Cardiac muscle cell (in vitro differentiated cells and primary cell): ENCODE data around the gene FHOD3. TPM values are rescaled to one million over a fixed set of nuclear protein-coding genes. Genes with fewer than 3 reads are reported as not detected.
A peak's percentile ranks its signal among the peaks of the same experiment; 100 is the strongest.

Experiments used
- DNase-seq, 2 donors: peaks; one replicate each; pipeline versions ENCODE4 v3.0.0 to v3.0.0-alpha.2; 2010 to 2017; ENCODE audit warnings: low read depth in 1 of 2, low spot score in 1 of 2
- H3K27ac ChIP-seq: fragments of 200-600 bp; sonication (generic); 2 replicates; pipeline ENCODE4 v1.5.1; 2016
- H3K27me3 ChIP-seq: fragments of 200-600 bp; sonication (generic); 2 replicates; pipeline ENCODE4 v1.6.0; 2016; ENCODE audit warnings: control low read depth
- H3K36me3 ChIP-seq: fragments of 200-600 bp; sonication (generic); 2 replicates; pipeline ENCODE4 v1.5.1; 2016; ENCODE audit warnings: control low read depth
- H3K4me1 ChIP-seq: fragments of 200-600 bp; sonication (generic); 2 replicates; pipeline ENCODE4 v1.8.1; 2017; ENCODE audit warnings: low read depth, mild to moderate bottlenecking, mixed run types
- H3K4me3 ChIP-seq: fragments of 200-600 bp; sonication (generic); 2 replicates; pipeline ENCODE4 v1.5.1; 2016; ENCODE audit warnings: mild to moderate bottlenecking
- H3K9me3 ChIP-seq: fragments of 200-600 bp; sonication (generic); 2 replicates; pipeline ENCODE4 v1.5.1; 2017; ENCODE audit warnings: low read depth, mild to moderate bottlenecking, control low read depth
- polyA plus RNA-seq: library from polyadenylated mRNA; unstranded; fragments of >200 nt; fragmentation: Nextera tagmentation; extraction: Ambion mirVana; gene quantifications from 2 replicates; pipeline ENCODE4 v1.2.1, GENCODE V29; 2016
- total RNA-seq: library from RNA; depleted of rRNA; stranded (reverse); fragments of >200 nt; gene quantifications from 2 replicates; pipeline ENCODE4 v1.2.3, GENCODE V29; 2016
- TF ChIP-seq, protein P1 (sequence below): IDR thresholded peaks from 2 replicates; pipeline ENCODE4 v1.5.1; 2012; ENCODE audit warnings: low read depth, mild to moderate bottlenecking, low read length

The FHOD3 gene
- total and polyA plus RNA-seq, 2 experiments from 2014 or later, result 127 to 347 TPM

DNA sequence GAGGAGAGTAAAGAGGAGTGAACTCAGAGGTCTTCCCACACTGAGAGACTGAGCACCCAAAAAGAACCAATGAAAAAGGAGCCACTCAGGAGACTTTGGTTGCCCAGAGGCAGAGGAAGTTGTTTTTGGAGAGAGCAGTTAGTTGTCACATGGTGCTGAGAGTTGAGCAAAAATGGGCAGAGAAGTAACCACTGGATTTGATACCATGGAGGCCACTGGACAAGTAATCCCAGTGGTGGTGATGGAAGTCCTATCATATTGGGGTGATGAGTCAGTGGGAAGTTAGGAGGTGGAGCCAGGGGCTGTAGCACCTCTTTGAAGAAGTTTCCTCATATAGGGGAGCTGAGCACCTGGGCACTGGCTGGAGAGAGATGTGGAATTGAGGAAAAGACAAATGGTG, 295.5 kb downstream of the FHOD3 start:
- Histone ChIP-seq H3K36me3 (peaks cover 7% of the 10 kb centered on the region), H3K4me3 (no peak overlapping the region), H3K27ac (no peak overlapping the region), H3K4me1 (peaks cover 13% of the 10 kb centered on the region), H3K9me3 (no peaks in the 10 kb centered on the region), H3K27me3 (no peaks in the 10 kb centered on the region)
- peak in 1 of 2 donors; percentile 18 for DNase-seq
- TF ChIP-seq, protein P1, sequence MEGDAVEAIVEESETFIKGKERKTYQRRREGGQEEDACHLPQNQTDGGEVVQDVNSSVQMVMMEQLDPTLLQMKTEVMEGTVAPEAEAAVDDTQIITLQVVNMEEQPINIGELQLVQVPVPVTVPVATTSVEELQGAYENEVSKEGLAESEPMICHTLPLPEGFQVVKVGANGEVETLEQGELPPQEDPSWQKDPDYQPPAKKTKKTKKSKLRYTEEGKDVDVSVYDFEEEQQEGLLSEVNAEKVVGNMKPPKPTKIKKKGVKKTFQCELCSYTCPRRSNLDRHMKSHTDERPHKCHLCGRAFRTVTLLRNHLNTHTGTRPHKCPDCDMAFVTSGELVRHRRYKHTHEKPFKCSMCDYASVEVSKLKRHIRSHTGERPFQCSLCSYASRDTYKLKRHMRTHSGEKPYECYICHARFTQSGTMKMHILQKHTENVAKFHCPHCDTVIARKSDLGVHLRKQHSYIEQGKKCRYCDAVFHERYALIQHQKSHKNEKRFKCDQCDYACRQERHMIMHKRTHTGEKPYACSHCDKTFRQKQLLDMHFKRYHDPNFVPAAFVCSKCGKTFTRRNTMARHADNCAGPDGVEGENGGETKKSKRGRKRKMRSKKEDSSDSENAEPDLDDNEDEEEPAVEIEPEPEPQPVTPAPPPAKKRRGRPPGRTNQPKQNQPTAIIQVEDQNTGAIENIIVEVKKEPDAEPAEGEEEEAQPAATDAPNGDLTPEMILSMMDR, result no peak

DNA sequence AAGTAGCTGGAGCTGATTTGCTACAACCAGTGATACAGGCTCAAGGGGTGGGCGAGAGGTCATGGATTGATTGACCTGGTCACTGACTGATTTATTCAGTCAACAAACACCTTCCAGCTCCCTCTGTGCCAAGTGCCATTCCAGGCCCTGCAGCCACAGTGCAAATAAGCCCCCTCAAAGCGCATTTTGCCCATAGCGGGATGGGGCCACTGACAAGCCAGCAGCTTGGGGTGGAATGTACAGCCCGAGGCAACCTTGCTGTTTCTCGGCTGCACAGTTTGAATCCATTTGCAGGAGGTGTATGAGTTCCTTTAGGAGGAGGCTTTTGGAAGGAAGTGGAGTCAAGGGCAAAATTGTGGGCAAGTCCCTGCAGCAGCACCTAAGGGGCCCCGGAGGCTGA, 296.1 kb downstream of the FHOD3 start:
- Histone ChIP-seq H3K27ac (peak overlapping the region; percentile 6), H3K9me3 (no peaks in the 10 kb centered on the region), H3K4me3 (no peak overlapping the region), H3K27me3 (no peaks in the 10 kb centered on the region), H3K4me1 (peaks cover 7% of the 10 kb centered on the region), H3K36me3 (peaks cover 9% of the 10 kb centered on the region)
- no peak for DNase-seq
- TF ChIP-seq, protein P1, result no peak

DNA sequence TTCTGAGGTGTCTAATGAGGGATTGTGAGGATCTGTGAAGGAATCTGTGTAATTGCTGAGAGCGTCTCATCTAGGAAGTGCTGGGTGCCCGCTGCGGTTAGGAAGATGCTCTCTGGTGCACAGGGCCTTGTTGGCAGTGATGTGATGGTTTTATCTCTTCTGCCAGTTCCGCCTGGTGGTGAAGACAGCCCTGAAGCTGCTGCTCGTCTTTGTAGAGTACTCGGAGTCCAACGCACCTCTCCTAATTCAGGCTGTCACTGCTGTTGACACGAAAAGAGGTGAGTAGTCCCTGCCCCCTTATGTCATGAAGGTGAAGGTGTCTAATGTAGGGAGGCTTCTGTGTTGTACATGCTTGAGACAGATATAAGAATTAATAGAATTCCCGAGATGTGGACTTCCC, 297.1 kb downstream of the FHOD3 start:
- H3K9me3 ChIP-seq, result no peaks in the 10 kb centered on the region
- H3K27me3 ChIP-seq, result no peaks in the 10 kb centered on the region
- no peaks in the 10 kb centered on the region for H3K4me1 ChIP-seq
- H3K36me3 ChIP-seq, result peaks cover 10% of the 10 kb centered on the region
- no peak overlapping the region for H3K27ac ChIP-seq
- TF ChIP-seq, protein P1, result no peak
- DNase-seq, result no peak
- H3K4me3 ChIP-seq, result no peak overlapping the region

DNA sequence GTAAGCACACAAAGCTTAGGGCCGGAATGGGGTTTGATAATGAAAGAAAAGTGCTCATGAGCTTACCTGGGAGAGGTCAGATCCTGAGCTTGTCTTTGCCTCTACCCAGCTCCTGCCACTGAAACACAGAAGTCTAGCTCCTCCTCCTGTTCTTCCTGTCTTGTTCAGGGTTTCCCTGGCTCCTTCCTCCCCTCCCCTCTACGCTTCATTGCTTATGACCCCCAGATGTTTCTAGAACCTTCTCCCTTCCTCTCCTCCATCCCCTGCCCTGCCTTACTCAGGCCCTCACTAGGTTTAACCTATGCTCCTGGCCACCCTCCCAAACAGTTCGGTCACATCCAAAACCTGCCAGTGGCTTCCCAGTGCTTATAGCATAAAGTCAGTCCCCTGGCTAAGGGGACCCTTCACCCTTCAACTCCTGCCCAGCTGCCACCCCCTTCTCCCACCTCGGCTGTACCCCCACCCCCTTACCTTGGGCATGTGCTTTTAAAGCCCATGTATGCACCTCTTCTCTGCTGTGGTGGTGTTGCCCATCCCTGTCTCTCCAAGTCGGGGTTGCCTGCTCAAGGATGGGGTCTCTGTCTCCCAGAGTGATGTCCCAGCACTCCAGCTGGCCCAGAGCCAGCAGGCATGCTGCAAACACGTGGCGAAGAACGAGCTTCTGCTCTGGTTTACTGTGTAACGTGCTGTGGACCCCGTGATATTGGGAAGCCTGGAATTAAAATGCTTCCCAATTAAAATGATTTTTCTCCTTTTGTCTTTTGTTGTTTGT, 297.7 kb downstream of the FHOD3 start:
- Histone ChIP-seq H3K27me3 (no peaks in the 10 kb centered on the region), H3K4me3 (no peak overlapping the region), H3K9me3 (no peaks in the 10 kb centered on the region), H3K27ac (peak overlapping the region; percentile 25), H3K36me3 (peaks cover 10% of the 10 kb centered on the region), H3K4me1 (no peaks in the 10 kb centered on the region)
- no peak for DNase-seq
- TF ChIP-seq, protein P1, result no peak

DNA sequence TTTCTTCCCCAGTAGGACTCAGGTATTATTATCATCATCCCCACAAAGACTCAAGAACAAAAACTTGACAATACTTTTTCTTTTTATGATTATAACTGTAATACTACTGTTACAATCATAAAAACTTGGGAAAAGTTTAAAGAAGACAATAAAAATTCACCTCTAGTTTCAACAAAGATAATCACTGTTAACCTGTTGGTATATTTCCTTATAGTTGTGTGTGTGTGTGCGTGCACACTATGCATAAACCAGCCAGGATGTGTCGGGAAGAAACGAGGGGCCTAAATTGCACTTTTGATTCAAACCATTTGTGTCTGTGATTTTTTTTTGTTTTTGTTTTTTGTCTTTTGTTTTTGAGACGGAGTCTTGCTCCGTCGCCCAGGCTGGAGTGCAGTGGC, 298.3 kb downstream of the FHOD3 start:
- H3K27me3 ChIP-seq, result no peaks in the 10 kb centered on the region
- H3K27ac ChIP-seq, result no peak overlapping the region
- TF ChIP-seq, protein P1, result no peak
- H3K4me3 ChIP-seq, result no peak overlapping the region
- DNase-seq, result no peak
- no peaks in the 10 kb centered on the region for H3K4me1 ChIP-seq
- H3K36me3 ChIP-seq, result peaks cover 10% of the 10 kb centered on the region
- no peaks in the 10 kb centered on the region for H3K9me3 ChIP-seq
